ENCODE data around the gene HK3.

The HK3 gene

DNA sequence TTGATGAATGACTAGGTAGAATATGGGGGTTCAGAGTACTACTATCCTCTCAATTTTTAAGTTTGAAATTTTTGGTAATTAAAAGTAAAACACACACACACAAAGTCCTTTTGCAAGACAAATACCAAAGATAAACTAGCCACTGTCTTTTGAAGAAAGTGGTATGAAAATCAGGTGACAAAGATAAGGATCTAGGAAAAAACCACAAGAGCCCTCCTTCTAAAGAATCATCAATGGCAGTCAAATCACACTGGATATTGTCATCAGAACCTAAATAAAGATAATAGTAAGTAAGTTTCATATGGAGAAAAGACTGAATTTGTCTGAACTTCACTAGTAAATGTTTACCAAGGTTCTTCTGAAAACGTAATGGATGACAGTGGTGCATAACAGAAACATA lies 30.5 kb upstream of the HK3 start:
- Histone ChIP-seq H3K4me1 (no peaks in the 10 kb centered on the region), H3K27ac (no peak overlapping the region), H3K4me3 (no peak overlapping the region), H3K4me2 (no peak overlapping the region), H3K9ac (no peak overlapping the region), H3K9me3 (replicated peaks in 1 of 11) (no peaks in the 10 kb centered on the region), H3K36me3 (peaks cover 71 to 100% (median 88%) of the 10 kb centered on the region in 11 experiments), H3K27me3 (no peaks in the 10 kb centered on the region), H4K20me1 (peaks cover 5 to 70% (median 23%) of the 10 kb centered on the region in 11 experiments; a peak in 16 of 22 replicates)
- no peak for TF ChIP-seq Cebpa-rat (IDR thresholded peaks at IDR 0.05)

DNA sequence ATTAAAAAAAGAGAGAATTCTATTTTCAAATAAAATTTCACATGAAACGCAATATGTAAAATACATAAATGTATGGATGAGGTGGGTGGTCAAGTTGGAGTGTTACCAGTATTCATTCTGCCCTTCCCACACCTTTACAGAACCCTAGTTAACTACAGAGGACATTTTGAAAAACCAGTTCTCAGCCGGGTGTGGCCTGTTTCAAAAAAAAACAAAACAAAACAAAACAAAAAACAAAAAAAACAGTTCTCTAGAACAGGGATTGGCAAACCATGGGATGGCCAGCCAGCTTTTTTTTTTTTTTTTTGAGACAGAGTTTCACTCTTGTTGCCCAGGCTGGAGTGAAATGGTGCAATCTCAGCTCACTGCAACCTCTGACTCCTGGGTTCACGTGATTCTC lies 28.4 kb upstream of the HK3 start:
- Histone ChIP-seq H3K9me3 (replicated peaks in 1 of 11) (no peaks in the 10 kb centered on the region), H4K20me1 (peaks cover 5 to 71% (median 26%) of the 10 kb centered on the region in 11 experiments; a peak in 16 of 22 replicates), H3K27me3 (no peaks in the 10 kb centered on the region), H3K4me2 (no peak overlapping the region), H3K9ac (no peak overlapping the region), H3K4me3 (no peak overlapping the region), H3K4me1 (no peaks in the 10 kb centered on the region), H3K27ac (no peak overlapping the region), H3K36me3 (peaks cover 61 to 99% (median 77%) of the 10 kb centered on the region in 11 experiments)
- no peak for TF ChIP-seq Cebpa-rat (IDR thresholded peaks at IDR 0.05)

GRCh38 chr5:176922817-176923216 lies 23.7 kb upstream of the HK3 start:
- H3K36me3 ChIP-seq = peaks cover 49 to 98% (median 82%) of the 10 kb centered on the region in 11 experiments
- H3K4me2 ChIP-seq = no peak overlapping the region
- H4K20me1 ChIP-seq = peaks cover 9 to 79% (median 39%) of the 10 kb centered on the region in 11 experiments; a peak in 13 of 22 replicates
- no peaks in the 10 kb centered on the region for H3K27me3 ChIP-seq
- no peaks in the 10 kb centered on the region for H3K9me3 ChIP-seq (replicated peaks in 1 of 11)
- no peak for TF ChIP-seq Cebpa-rat (IDR thresholded peaks at IDR 0.05)
- H3K4me3 ChIP-seq = no peak overlapping the region
- H3K4me1 ChIP-seq = no peaks in the 10 kb centered on the region
- H3K27ac ChIP-seq = no peak overlapping the region
- H3K9ac ChIP-seq = no peak overlapping the region

DNA sequence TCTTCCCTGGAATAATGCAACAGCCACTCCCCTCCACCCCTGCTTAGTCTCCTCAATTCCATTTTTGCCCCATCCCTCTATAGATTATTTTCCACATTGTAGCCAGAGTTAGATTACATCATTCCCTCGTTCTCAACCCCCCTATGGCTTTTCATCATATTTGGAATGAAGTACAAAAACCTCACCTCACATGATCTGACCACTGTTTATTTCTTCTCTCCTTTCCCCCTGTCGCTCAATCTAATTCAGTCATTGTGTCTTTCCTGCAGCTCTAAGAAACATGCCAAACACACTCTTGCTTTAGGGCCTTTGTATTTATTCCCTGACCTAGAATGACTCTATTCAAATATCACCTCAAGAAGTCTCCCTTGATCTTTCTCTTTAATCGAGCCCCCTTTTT lies 22.6 kb upstream of the HK3 start:
- Histone ChIP-seq H3K9me3 (replicated peaks in 1 of 11) (no peaks in the 10 kb centered on the region), H4K20me1 (peaks cover 15 to 79% (median 42%) of the 10 kb centered on the region in 11 experiments; a peak in 16 of 22 replicates), H3K36me3 (peaks cover 53 to 98% (median 82%) of the 10 kb centered on the region in 11 experiments), H3K4me2 (no peak overlapping the region), H3K9ac (no peak overlapping the region), H3K4me3 (no peak overlapping the region), H3K27me3 (no peaks in the 10 kb centered on the region), H3K4me1 (no peaks in the 10 kb centered on the region), H3K27ac (no peak overlapping the region)
- no peak for TF ChIP-seq Cebpa-rat (IDR thresholded peaks at IDR 0.05)

DNA sequence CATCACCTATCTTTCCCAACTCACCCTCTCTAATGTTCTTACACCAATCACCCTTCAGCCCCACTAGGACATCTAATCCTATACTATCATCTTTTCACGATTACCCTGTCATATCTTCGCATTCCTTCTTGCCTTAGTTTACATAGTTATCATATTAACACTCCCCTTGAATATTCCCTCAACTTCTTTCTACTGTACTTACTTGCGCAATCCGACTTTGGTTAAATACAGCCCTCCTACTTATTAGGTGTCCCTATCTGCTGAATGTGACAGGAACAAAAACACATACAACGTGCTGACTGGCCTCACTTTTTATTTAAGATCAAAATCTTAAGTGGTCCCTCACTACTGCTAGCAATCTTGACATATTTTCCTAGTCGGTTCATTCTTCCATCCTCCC lies 19.5 kb upstream of the HK3 start:
- H3K36me3 ChIP-seq = peaks cover 71 to 100% (median 94%) of the 10 kb centered on the region in 11 experiments
- H3K9me3 ChIP-seq (replicated peaks in 1 of 11) = no peaks in the 10 kb centered on the region
- peaks cover 14 to 84% (median 54%) of the 10 kb centered on the region in 11 experiments; a peak in 18 of 22 replicates for H4K20me1 ChIP-seq
- no peaks in the 10 kb centered on the region for H3K27me3 ChIP-seq
- no peaks in the 10 kb centered on the region for H3K4me1 ChIP-seq
- TF ChIP-seq Cebpa-rat (IDR thresholded peaks at IDR 0.05) = no peak
- no peak overlapping the region for H3K27ac ChIP-seq
- no peak overlapping the region for H3K4me2 ChIP-seq
- H3K4me3 ChIP-seq = no peak overlapping the region
- H3K9ac ChIP-seq = no peak overlapping the region

DNA sequence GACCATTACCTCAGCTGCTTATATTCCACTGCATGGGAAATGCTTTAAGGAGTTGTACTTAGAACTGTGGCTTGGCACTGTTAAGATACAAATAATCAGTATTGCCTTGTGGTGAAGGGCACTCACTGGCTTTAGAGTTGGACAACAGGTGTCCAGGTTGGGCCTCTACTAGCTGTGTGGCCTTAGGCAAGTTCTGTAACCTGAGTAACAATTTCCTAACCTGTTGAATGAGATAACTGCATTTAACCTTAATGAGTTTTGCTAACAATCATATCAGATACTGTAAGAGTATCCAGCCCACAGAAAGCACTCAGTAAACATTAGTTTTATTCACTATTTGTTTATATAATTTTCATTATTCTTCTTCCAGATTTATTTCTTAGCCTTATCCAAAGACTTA lies 17.2 kb upstream of the HK3 start:
- Histone ChIP-seq H3K4me1 (no peaks in the 10 kb centered on the region), H3K9ac (no peak overlapping the region), H3K36me3 (peaks cover 80 to 100% (median 93%) of the 10 kb centered on the region in 11 experiments), H3K27ac (no peak overlapping the region), H3K4me3 (no peak overlapping the region), H3K4me2 (no peak overlapping the region), H4K20me1 (peaks cover 14 to 86% (median 55%) of the 10 kb centered on the region in 11 experiments; a peak in 19 of 22 replicates), H3K9me3 (replicated peaks in 1 of 11) (no peaks in the 10 kb centered on the region), H3K27me3 (no peaks in the 10 kb centered on the region)
- TF ChIP-seq Cebpa-rat (IDR thresholded peaks at IDR 0.05) = no peak

GRCh38 chr5:176915906-176916305 lies 16.8 kb upstream of the HK3 start:
- Histone ChIP-seq H3K27ac (no peak overlapping the region), H3K27me3 (no peaks in the 10 kb centered on the region), H3K36me3 (peaks cover 79 to 100% (median 92%) of the 10 kb centered on the region in 11 experiments), H3K9ac (no peak overlapping the region), H3K4me1 (no peaks in the 10 kb centered on the region), H4K20me1 (peaks cover 14 to 86% (median 53%) of the 10 kb centered on the region in 11 experiments; a peak in 20 of 22 replicates), H3K4me2 (no peak overlapping the region), H3K4me3 (no peak overlapping the region), H3K9me3 (replicated peaks in 1 of 11) (no peaks in the 10 kb centered on the region)
- TF ChIP-seq Cebpa-rat (IDR thresholded peaks at IDR 0.05) = no peak

DNA sequence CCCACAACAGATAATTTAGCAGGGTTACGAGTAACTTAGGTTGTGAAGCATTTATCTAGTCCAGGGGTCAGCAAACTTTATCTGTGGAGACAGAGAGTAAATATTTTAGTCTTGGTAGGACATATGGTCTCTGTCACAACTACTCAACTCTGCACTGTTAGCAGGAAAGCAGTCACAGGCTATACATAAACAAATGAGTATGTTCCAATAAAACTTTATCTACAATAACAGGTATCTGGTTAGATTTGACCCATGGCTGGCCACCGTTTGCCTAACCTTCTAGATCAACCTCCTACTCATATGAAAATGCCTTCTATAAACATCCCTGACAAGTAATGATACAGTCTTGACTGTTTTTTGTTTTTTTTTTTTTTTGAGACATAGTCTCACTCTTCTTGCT lies 13.0 kb upstream of the HK3 start:
- Histone ChIP-seq H3K27ac (no peak overlapping the region), H3K9ac (no peak overlapping the region), H3K4me1 (peaks cover 0 to 26% (median 0%) of the 10 kb centered on the region in 10 experiments; a peak in 5 of 20 replicates), H3K4me3 (no peak overlapping the region), H3K4me2 (no peak overlapping the region), H4K20me1 (peaks cover 11 to 86% (median 57%) of the 10 kb centered on the region in 11 experiments; a peak in 20 of 22 replicates), H3K9me3 (replicated peaks in 1 of 11) (no peaks in the 10 kb centered on the region), H3K36me3 (peaks cover 69 to 100% (median 95%) of the 10 kb centered on the region in 11 experiments), H3K27me3 (no peaks in the 10 kb centered on the region)
- no peak for TF ChIP-seq Cebpa-rat (IDR thresholded peaks at IDR 0.05)

DNA sequence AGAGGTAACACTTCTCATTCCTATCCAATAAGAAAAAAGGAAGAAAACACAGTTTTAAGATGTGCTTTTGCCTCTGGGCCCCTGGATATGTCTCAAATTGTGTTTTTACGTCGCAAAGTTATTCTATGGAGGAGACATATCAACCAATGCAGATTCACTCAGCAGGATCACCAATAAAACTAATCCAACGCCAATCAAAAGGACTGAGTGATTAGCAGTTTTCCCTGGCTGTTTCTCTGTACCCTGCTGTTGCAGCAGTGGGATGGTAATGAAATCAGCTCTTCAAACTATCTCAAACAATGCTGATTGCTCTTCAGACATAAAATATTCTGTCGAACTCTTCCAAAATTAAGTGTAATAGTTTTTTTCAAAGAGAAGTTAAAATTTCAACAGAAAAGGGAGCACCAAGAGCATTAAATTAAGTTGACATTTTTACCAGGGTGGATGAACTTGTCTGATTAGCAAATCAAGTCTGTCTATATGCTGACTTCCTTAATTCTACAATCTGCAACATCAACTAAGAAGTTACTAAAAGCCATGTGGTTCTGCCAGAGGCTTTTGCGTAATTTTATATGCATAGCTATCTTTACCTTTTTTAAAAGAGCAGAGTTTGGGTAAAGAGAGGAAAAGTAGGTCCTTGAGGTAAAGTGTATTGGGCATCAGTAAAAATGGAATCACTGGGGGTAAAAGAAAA lies 9.7 kb upstream of the HK3 start:
- Histone ChIP-seq H3K4me2 (peak overlapping the region in 2 of 11 experiments; percentile 34 to 44; a peak in 4 of 22 replicates), H3K9me3 (replicated peaks in 1 of 11) (no peaks in the 10 kb centered on the region), H4K20me1 (peaks cover 8 to 67% (median 45%) of the 10 kb centered on the region in 11 experiments; a peak in 18 of 22 replicates), H3K36me3 (peaks cover 70 to 100% (median 96%) of the 10 kb centered on the region in 11 experiments), H3K27ac (0 out of 22 replicates have a peak overlapping the region, but pooled peaks of 1 of the 11 experiments have one; percentile 2), H3K27me3 (no peaks in the 10 kb centered on the region), H3K4me3 (no peak overlapping the region), H3K4me1 (peaks cover 0 to 34% (median 0%) of the 10 kb centered on the region in 10 experiments; a peak in 6 of 20 replicates), H3K9ac (no peak overlapping the region)
- no peak for TF ChIP-seq Cebpa-rat (IDR thresholded peaks at IDR 0.05)

All from BLaER1 treated with 17β-estradiol and CSF1 and Interleukin-3, amounts not matched to agents 10 nM and 100 nM (cell line).